Measurements from ENCODE around the gene PYGO2. TPM values are rescaled to one million over a fixed set of nuclear protein-coding genes. Genes with fewer than 3 reads are reported as not detected.

The PYGO2 gene
- total RNA-seq, 4 donors from 2014 or later: 19.1 to 40.1 (median 25.7) TPM

DNA sequence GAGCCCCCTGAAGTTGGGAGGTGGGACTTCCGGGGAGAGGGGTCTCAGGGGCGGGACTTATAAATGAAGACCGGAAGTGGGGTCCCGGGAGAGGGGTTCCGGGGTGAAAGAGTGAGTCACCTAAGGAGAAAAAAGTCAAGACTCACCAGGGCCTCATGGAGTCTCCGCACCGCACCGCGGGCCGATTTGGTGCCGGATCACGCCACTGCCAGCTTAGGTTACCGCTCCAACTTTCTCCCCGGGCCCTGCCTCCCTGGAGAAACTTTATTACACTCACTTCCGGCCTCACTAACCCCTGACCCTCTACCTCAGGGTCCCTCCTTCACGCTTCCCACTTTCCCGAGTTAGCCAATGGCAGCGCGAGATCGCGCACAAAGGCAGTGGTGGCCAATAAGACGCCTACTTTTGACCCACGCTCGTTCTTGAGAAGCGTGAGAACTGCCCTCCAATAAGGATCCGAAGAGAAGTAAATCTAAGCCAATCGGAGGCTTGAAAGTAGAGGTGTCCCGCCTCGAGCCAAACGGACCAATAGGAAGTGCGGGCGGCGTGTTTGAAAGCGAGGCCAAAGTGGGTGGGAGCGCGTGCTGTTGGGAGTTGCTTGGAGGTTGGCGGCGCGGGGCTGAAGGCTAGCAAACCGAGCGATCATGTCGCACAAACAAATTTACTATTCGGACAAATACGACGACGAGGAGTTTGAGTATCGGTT lies 12.7 kb upstream of the PYGO2 start, which contains the start of gene CKS1B:
CKS1B (plus strand) TSS at position 580 of the 706 bp plus-strand sequence; CDS start at position 645, 65 bp downstream.
- peaks cover 2 to 60% (median 30%) of the 10 kb centered on the region in 3 donors for H3K4me1 ChIP-seq
- TF ChIP-seq POLR2AphosphoS5 (IDR thresholded peaks at IDR 0.05) (peak; percentile 74), POLR2A (IDR thresholded peaks at IDR 0.05) (peak; percentile 71), EP300 (IDR thresholded peaks at IDR 0.05) (no peak), CTCF (IDR thresholded peaks at IDR 0.05) (no peak)
- no peaks in the 10 kb centered on the region for H3K9me3 ChIP-seq
- H3K4me3 ChIP-seq: peak within 1 kb of the TSS; percentile 73 to 80
- peak; percentile 88 for ATAC-seq
- H3K36me3 ChIP-seq: peaks cover 0 to 2% of the 10 kb centered on the region in 2 donors
- no peaks in the 10 kb centered on the region for H3K27me3 ChIP-seq
- WGBS, 2 donors (ENCODE audit: low coverage in 1 of 2): 0 to 2% methylated on average over 22 to 46 of the region's 47 CpGs
- H3K27ac ChIP-seq: peak within 1 kb of the TSS; percentile 95 to 99 (median 99)

DNA sequence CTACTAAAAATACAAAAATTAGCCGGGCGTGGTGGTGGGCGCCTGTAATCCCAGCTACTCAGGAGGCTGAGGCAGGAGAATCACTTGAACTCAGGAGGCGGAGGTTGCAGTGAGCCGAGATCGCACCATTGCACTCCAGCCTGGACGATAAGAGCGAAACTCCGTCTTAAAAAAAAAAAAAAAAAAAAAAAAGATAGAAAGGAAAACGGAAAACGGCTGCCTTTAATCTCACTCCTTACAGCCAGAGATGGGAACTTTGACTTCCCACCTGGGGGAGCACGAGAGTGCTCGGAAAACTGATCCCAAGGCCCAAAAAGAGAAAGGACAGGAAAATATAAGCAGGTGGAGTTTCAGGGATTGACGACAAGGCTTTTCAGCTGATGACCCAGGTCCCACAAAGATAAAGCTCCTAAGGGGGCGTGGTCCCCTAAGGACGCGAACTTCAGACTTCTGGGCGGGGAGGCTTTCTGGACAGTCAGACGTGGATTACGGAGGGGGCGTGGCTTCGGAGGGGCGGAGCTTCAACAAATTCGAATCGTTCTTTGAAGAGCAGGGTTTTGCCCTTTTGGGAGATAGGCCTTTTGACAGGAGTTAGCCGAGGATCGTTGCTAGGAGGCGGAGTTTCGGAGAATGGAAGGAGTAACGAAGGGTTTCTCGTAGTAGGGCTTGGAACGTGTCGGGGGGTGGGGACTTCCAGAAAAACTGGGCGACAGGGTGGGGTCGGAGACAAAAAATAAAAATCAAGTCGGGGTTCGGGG lies 11.9 kb upstream of the PYGO2 start:
- Histone ChIP-seq H3K27me3 (no peaks in the 10 kb centered on the region), H3K4me1 (peaks cover 2 to 67% (median 34%) of the 10 kb centered on the region in 3 donors), H3K36me3 (peaks cover 0 to 4% of the 10 kb centered on the region in 2 donors), H3K4me3 (peak overlapping the region; percentile 73 to 80), H3K27ac (peak overlapping the region; percentile 95 to 99 (median 99)), H3K9me3 (no peaks in the 10 kb centered on the region)
- 4 to 7% methylated on average over 22 to 28 of the region's 37 CpGs for WGBS, 2 donors (ENCODE audit: low coverage in 1 of 2)
- TF ChIP-seq CTCF (IDR thresholded peaks at IDR 0.05) (peak in 3 of 4 experiments; percentile 15 to 33 (median 32)), EP300 (IDR thresholded peaks at IDR 0.05) (no peak), POLR2AphosphoS5 (IDR thresholded peaks at IDR 0.05) (peak; percentile 65)
- peak; percentile 35 for ATAC-seq

GRCh38 chr1:154972517-154973343 lies 11.1 kb upstream of the PYGO2 start:
- no peak for ATAC-seq
- Histone ChIP-seq H3K9me3 (no peaks in the 10 kb centered on the region), H3K36me3 (peaks cover 0 to 12% of the 10 kb centered on the region in 2 donors), H3K27ac (peak overlapping the region; percentile 95 to 99 (median 99)), H3K4me3 (peak overlapping the region in 1 of 2 donors; percentile 73), H3K4me1 (peaks cover 2 to 75% (median 34%) of the 10 kb centered on the region in 3 donors), H3K27me3 (no peaks in the 10 kb centered on the region)
- WGBS, 2 donors (ENCODE audit: low coverage in 1 of 2): 13 to 35% methylated on average over 12 to 18 of the region's 18 CpGs
- peak in 1 of 2 donors; percentile 39 for TF ChIP-seq POLR2A (IDR thresholded peaks at IDR 0.05)
- no peak for TF ChIP-seq EP300 (IDR thresholded peaks at IDR 0.05)
- TF ChIP-seq POLR2AphosphoS5 (IDR thresholded peaks at IDR 0.05): peak; percentile 93
- no peak for TF ChIP-seq CTCF (IDR thresholded peaks at IDR 0.05)

DNA sequence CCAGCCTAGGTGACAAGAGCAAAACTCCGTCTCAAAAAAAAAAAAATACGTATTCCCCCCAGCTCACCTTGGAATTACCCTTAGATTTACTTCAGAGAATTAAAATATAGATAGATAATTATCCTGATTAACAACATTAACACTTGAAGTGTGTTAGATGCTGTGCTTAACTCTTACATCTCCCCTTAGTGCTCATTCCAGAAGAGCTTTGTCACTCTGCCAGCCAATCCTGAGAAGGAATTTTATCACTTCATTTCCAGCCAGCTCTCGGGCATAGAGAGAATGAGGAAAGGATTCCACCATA lies 10.6 kb upstream of the PYGO2 start:
- H3K27me3 ChIP-seq: no peaks in the 10 kb centered on the region
- WGBS, 2 donors (ENCODE audit: low coverage in 1 of 2): 25 to 64% methylated on average over 2 to 3 of the region's 3 CpGs
- peak overlapping the region in 1 of 2 donors; percentile 73 for H3K4me3 ChIP-seq
- ATAC-seq: no peak
- TF ChIP-seq POLR2A (IDR thresholded peaks at IDR 0.05) (no peak), CTCF (IDR thresholded peaks at IDR 0.05) (no peak), POLR2AphosphoS5 (IDR thresholded peaks at IDR 0.05) (no peak), EP300 (IDR thresholded peaks at IDR 0.05) (no peak)
- peak overlapping the region; percentile 95 to 99 (median 99) for H3K27ac ChIP-seq
- peaks cover 0 to 18% of the 10 kb centered on the region in 2 donors for H3K36me3 ChIP-seq
- peaks cover 2 to 77% (median 34%) of the 10 kb centered on the region in 3 donors for H3K4me1 ChIP-seq
- no peaks in the 10 kb centered on the region for H3K9me3 ChIP-seq

Data from gastroesophageal sphincter (tissue), 4 donors.